A549 (cell line): ENCODE data around the gene RBM47. TPM values are rescaled to one million over a fixed set of nuclear protein-coding genes. Genes with fewer than 3 reads are reported as not detected.

Experiments
- ATAC-seq, 2 experiments: fragments of 200-7000 bp in 1 of 2; fragments of >200 bp in 1 of 2; cut with Nextera tagmentation in 1 of 2; cut with Tn5 transposase in 1 of 2; 3 replicates each; pipeline versions ENCODE4 v1.8.0 to v1.9.1; 2018 to 2020; ENCODE audit warnings: mild to moderate bottlenecking in 1 of 2, moderate library complexity in 1 of 2
- CTCF ChIA-PET: fragments of 300-600 bp; sonication (Branson Sonifier 250); formaldehyde crosslinking; extraction: SDS; loops from one replicate; lab custom pipeline; 2021; ENCODE audit warnings: antibody characterized with exemption, inconsistent platforms; lab: Yijun Ruan, JAX
- POLR2A ChIA-PET: fragments of 350-600 bp; formaldehyde crosslinking; extraction: SDS; loops from one replicate; lab custom pipeline; 2021; ENCODE audit warnings: antibody characterized with exemption, inconsistent platforms; lab: Yijun Ruan, JAX
- DNase-seq, 2 experiments: peaks; one replicate each; pipeline versions ENCODE4 v3.0.0 to v3.0.0-alpha.2; 2011 to 2016; ENCODE audit warnings: low read depth in 1 of 2, low spot score in 1 of 2
- FAIRE-seq: peaks from 2 replicates; lab custom pipeline; 2011; peaks lifted over from hg19 to GRCh38; lab: Jason Lieb, UNC
- H3K27ac ChIP-seq, 2 experiments: fragments of >200 bp; sonication (Bioruptor Twin); formaldehyde crosslinking; 3 replicates each; pipeline ENCODE4 v1.5.1; 2016 to 2017
- H3K4me1 ChIP-seq: fragments of >200 bp; sonication (Bioruptor Twin); formaldehyde crosslinking; 3 replicates; pipeline ENCODE4 v1.6.1; 2016
- H3K4me2 ChIP-seq: fragments of >200 bp; sonication (Bioruptor Twin); formaldehyde crosslinking; 3 replicates; pipeline ENCODE4 v1.6.1; 2016
- H3K4me3 ChIP-seq: fragments of >200 bp; sonication (Bioruptor Twin); formaldehyde crosslinking; 3 replicates; pipeline ENCODE4 v1.5.1; 2016
- H3K9me3 ChIP-seq: fragments of >200 bp; sonication (Bioruptor Twin); formaldehyde crosslinking; 3 replicates; pipeline ENCODE4 v1.6.1; 2016
- CBX2 ChIP-seq: fragments of 200-600 bp; sonication (generic); IDR thresholded peaks from 2 replicates; pipeline ENCODE4 v1.6.1; 2016; ENCODE audit warnings: low read depth, mild to moderate bottlenecking, borderline replicate concordance
- CBX8 ChIP-seq: fragments of 200-600 bp; sonication (generic); IDR thresholded peaks from 2 replicates; pipeline ENCODE4 v1.6.1; 2016
- EHMT2 ChIP-seq: fragments of 200-600 bp; sonication (generic); IDR thresholded peaks from 2 replicates; pipeline ENCODE4 v1.6.1; 2016; ENCODE audit warnings: antibody characterized with exemption, low read depth, mild to moderate bottlenecking, moderate library complexity
- HDAC2 ChIP-seq: fragments of 200-600 bp; sonication (generic); IDR thresholded peaks from 2 replicates; pipeline ENCODE4 v1.6.1; 2016
- JUNB ChIP-seq: fragments of >200 bp; sonication (Bioruptor Twin); formaldehyde crosslinking; IDR thresholded peaks from 2 replicates; pipeline ENCODE4 v1.6.1; 2016
- PHF8 ChIP-seq: fragments of 200-600 bp; sonication (generic); IDR thresholded peaks from 2 replicates; pipeline ENCODE4 v1.6.1; 2016; ENCODE audit warnings: low read depth, mild to moderate bottlenecking, antibody characterized with exemption, moderate library complexity, borderline replicate concordance
- POLR2A ChIP-seq: IDR thresholded peaks from 2 replicates; pipeline ENCODE4 v1.6.1; 2012; ENCODE audit warnings: mild to moderate bottlenecking, low read length
- REST ChIP-seq: fragments of 200-600 bp; sonication (generic); IDR thresholded peaks from 2 replicates; pipeline ENCODE4 v1.6.1; 2016; ENCODE audit warnings: antibody characterized with exemption, mild to moderate bottlenecking, moderate library complexity
- TFCP2L1 ChIP-seq: fragments of 250-450 bp; sonication (Bioruptor Pico); IDR thresholded peaks from 2 replicates; pipeline ENCODE4 v1.5.0; 2021; ENCODE audit warnings: mild to moderate bottlenecking
- ZFP36 ChIP-seq: fragments of 450-650 bp; IDR thresholded peaks from 2 replicates; pipeline ENCODE4 v1.6.1; 2014; ENCODE audit warnings: borderline replicate concordance; ENCODE audit not compliant: partially characterized antibody
- ZNF302 ChIP-seq: fragments of 250-450 bp; sonication (Bioruptor Pico); IDR thresholded peaks from 2 replicates; pipeline ENCODE4 v1.9.0; 2021; ENCODE audit warnings: inconsistent platforms, mild to moderate bottlenecking, moderate library complexity
- WGBS: methylation state at CpG from one replicate; pipeline ENCODE4 v1.1.6; 2017; ENCODE audit errors: missing lambda C conversion rate; 5-methylcytosine and 5-hydroxymethylcytosine counted together
- polyA plus RNA-seq, 4 experiments: library from polyadenylated mRNA; depleted of rRNA in 3 of 4; stranded (reverse); fragments of >200 nt; fragmentation: RNase III in 1 of 4; extraction: RNeasy Plus Mini Kit Qiagen cat#74134 plus additional on column Dnase treatment in 1 of 4; gene quantifications; 2 replicates in 3 of 4; 3 replicates in 1 of 4; pipeline ENCODE4 v1.2.3, GENCODE V29; 2011 to 2017
- TF ChIP-seq, protein P1 (sequence below): fragments of >200 bp; sonication (Bioruptor Twin); formaldehyde crosslinking; IDR thresholded peaks from 3 replicates; pipeline ENCODE4 v1.6.1; 2016
- TF ChIP-seq, protein P2 (sequence below): IDR thresholded peaks from 2 replicates; pipeline ENCODE4 v1.6.1; 2012
- TF ChIP-seq, protein P3 (sequence below): IDR thresholded peaks from 2 replicates; pipeline ENCODE4 v1.6.1; 2012; ENCODE audit warnings: low read depth, borderline replicate concordance

RBM47 gene
- polyA plus RNA-seq, 2 of the 4 experiments (the other 2 are of a cell fraction): 38.1 to 43.3 TPM

- ChIA-PET POLR2A (no interaction called here), CTCF (interaction anchor here (1.1 kb wide), 1 partner anchor 9 kb away, joined by 3 read pairs; no protein-coding TSS in a partner anchor)
- Histone ChIP-seq H3K4me1 (peaks cover 40% of the 10 kb centered on the region), H3K4me3 (peak overlapping the region; percentile 66), H3K27ac (peak overlapping the region; percentile 98), H3K9me3 (no peaks in the 10 kb centered on the region), H3K4me2 (peak overlapping the region; percentile 95)
- ATAC-seq (no peak), DNase-seq (no peak), FAIRE-seq (no peak)
- TF ChIP-seq HDAC2: no peak
- no peak for TF ChIP-seq CBX2
- TF ChIP-seq JUNB: no peak
- TF ChIP-seq ZNF302: no peak
- TF ChIP-seq CBX8: no peak
- TF ChIP-seq TFCP2L1 (CRISPR knock-in tag): no peak
- TF ChIP-seq POLR2A: no peak
- no peak for TF ChIP-seq REST
- TF ChIP-seq, protein P1, sequence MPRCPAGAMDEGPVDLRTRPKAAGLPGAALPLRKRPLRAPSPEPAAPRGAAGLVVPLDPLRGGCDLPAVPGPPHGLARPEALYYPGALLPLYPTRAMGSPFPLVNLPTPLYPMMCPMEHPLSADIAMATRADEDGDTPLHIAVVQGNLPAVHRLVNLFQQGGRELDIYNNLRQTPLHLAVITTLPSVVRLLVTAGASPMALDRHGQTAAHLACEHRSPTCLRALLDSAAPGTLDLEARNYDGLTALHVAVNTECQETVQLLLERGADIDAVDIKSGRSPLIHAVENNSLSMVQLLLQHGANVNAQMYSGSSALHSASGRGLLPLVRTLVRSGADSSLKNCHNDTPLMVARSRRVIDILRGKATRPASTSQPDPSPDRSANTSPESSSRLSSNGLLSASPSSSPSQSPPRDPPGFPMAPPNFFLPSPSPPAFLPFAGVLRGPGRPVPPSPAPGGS: no peak
- TF ChIP-seq, protein P2, sequence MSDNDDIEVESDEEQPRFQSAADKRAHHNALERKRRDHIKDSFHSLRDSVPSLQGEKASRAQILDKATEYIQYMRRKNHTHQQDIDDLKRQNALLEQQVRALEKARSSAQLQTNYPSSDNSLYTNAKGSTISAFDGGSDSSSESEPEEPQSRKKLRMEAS: no peak
- TF ChIP-seq, protein P3, sequence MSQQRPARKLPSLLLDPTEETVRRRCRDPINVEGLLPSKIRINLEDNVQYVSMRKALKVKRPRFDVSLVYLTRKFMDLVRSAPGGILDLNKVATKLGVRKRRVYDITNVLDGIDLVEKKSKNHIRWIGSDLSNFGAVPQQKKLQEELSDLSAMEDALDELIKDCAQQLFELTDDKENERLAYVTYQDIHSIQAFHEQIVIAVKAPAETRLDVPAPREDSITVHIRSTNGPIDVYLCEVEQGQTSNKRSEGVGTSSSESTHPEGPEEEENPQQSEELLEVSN: no peak
- TF ChIP-seq EHMT2: no peak
- no peak for TF ChIP-seq PHF8
- no peak for TF ChIP-seq ZFP36
- 14% methylated on average over 1 of the region's 1 CpG for WGBS
These were observed 2.1 kb downstream of the RBM47 start for GRCh38 chr4:40627540-40627939.

GRCh38 chr4:40626183-40626990, 3.3 kb downstream of the RBM47 start:
- peaks cover 47% of the 10 kb centered on the region for H3K4me1 ChIP-seq
- no peaks in the 10 kb centered on the region for H3K9me3 ChIP-seq
- ATAC-seq (no peak), DNase-seq (no peak), FAIRE-seq (no peak)
- H3K27ac ChIP-seq: peak overlapping the region; percentile 98
- POLR2A ChIA-PET: no interaction called here
- CTCF ChIA-PET: interaction anchor here (1.1 to 1.5 kb wide), 2 partner anchors 92 to 570 kb away, joined by 3 to 6 read pairs; no protein-coding TSS in a partner anchor
- H3K4me2 ChIP-seq: peak overlapping the region; percentile 95
- H3K4me3 ChIP-seq: peak overlapping the region; percentile 66
- 2% methylated on average over 10 of the region's 10 CpGs for WGBS
- TF ChIP-seq REST: no peak
- TF ChIP-seq, protein P3: no peak
